T-helper 2 cell (primary cell): ENCODE results near the gene NHLH2.

Experiments used
- DNase-seq, 5 experiments: peaks; one replicate each; pipeline versions ENCODE4 v3.0.0 to v3.0.0-alpha.2; 2012 to 2022
- total RNA-seq, 2 donors: gene quantifications; one replicate each; lab custom pipeline; 2026; lab: John Stamatoyannopoulos, UW

Gene NHLH2
- 0 to 0.40 reads per million in 2 donors for total RNA-seq

GRCh38 chr1:115840605-115841460 lies at the start of gene NHLH2:
Gene NHLH2, minus strand, starts transcription at chr1:115841126. Its CDS starts 2,754 bp downstream, at chr1:115838372.
- no peak for DNase-seq

DNA sequence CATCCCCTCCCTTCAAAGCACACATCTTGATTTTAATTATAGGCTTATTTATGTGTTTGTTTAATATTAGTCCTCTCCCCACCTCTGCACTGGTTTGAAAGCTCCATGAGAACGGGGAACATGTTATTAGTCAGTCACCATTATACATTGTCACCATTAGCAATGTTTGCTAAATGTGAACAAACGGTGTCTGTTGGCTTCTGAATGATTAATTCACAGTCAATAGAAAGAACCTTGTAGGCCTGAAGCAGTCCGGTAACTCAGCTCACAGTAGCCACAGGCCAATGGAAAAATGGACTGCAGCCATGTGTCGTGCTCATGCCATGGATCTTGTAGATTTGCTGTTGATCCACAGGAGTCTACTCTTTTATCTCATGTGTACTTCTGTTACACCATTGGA lies 49.7 kb upstream of the NHLH2 start:
- no peak for DNase-seq

- no peak for DNase-seq
Measured at GRCh38 chr1:115888976-115889375, 48.0 kb upstream of the NHLH2 start.

DNA sequence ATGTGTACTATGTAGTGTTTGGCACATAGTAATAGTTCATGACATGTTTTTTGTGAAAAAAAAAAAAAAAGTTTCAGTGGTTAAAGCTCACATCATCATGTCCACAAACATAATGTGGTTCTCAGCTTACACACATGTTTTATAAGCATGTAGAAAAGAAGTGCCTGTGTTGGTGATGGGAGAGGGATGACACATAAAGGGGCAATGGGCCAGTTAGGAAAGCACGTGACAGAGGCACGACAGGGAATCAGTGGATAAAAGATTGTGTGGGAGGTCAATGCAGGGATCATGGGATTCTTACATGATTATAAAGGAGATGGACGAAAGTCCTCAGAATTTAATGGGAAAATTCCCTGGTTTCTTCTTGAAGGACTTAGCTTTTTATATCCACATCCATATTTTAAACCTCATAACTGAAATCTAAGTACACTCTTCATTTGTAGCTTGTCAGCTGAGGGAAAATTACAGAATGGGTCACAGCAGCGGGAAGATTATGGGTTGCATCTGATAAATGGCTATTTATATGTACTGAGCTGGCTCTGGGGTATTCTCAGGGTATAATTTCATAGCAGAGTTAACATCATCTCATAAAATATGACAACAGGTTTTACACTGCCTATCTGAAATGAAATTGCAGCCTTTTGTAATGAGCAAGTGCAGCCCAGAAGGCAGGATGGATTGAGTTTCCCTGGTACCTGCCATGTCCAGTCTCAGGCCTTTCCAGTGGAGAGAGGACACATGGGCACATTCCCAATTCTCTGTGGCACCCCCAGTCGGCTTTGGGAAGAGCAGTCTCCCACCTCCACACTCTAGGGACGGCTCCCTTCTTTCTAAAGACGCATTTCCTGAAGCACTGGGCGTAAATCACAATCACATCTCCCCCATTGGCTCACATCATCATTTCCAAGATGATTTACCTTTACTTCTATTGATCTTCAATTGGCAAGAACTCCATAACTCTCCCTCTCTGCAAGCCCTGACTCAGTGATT lies 42.3 kb upstream of the NHLH2 start:
- no peak for DNase-seq

DNA sequence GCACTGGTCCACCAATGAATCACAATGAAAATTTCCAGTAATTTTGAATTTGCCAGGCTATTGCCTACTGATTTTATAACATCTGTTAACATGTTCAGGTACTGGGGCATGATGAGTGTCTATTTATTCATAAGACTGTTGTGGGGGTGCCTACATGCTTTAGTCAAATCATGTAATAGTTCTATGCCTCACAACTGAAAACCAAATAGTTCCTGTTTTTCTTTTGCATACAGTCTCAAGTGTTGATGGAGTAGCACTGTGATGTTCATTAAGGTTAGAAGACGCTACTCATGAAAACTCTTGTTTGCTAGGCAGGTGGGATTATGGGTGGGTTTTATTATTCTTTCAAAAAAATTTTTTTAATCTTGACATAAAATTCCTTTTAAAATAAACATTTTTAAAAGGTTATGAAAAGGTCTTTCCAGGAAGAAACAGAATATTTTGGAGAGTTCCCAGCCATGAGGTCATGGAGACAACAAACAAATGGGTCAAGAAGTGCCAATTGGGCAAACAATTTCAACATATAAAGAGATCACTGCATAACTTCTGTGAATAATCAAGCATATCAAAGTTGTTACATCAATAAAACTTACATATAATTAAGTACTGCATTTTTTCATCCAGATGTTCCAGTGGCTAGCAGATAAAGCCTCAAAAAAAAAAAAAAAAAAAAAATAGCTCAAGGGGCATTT lies 40.2 kb upstream of the NHLH2 start:
- no peak for DNase-seq

DNA sequence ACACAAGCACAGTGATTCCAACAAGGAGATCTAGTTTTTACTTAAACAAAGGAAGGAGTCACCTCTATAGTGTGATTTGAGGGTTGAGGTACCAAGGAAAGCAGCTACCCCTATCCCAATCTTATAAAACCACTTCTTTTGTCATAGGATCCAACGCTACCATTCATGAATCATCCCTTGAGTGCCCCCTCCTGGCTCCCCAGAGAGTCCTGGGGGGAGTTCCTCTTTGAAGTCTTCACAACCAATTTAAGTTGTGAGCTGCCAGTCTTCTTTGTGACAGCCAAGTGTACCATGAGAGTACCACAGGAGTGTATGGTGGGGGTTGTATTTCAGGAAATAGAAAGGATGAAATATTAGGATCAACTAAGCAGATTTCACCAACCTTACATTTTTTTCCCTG lies 39.1 kb upstream of the NHLH2 start:
- DNase-seq, result no peak

DNA sequence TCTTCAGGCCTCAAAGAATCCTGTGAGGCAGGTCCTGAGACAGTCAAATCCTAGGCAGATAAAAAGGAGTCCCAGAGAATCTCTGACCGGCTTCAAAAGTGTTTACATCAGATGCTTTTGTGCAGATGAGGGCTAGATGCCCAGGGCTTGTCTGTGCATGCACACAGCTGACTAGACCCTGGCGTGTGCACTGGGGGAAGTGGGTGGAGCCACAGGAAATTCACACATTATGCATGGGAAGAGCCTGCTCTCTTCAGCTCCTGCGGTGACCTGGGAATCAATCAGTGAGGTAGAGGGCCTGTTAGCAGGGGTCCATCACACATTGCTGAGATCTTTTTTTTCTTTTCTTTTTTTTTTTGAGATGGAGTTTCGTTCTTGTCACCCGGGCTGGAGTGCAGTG lies 36.6 kb upstream of the NHLH2 start:
- no peak for DNase-seq

GRCh38 chr1:115874904-115875303 lies 34.0 kb upstream of the NHLH2 start:
- DNase-seq, result no peak

GRCh38 chr1:115874497-115874896 lies 33.6 kb upstream of the NHLH2 start:
- DNase-seq, result no peak

DNA sequence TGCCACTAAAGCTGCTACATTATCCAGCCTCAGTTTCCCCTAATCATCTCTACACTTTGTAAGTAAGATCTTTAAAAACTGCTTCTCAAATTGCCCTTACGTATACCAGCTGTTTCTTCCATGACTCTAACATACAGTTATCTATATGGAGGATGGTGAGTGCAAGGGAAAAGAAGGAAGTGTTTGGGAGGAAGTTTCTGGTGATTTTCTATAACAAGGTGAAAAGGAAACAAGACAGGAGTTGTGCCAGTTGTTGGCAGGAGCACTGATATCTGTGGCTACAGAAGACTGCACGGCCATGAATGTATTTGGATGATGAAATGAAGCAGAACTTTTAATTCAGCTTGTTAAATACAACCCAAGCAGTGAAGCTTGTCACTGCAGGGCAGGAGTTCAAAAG lies 32.3 kb upstream of the NHLH2 start:
- DNase-seq, result no peak

DNA sequence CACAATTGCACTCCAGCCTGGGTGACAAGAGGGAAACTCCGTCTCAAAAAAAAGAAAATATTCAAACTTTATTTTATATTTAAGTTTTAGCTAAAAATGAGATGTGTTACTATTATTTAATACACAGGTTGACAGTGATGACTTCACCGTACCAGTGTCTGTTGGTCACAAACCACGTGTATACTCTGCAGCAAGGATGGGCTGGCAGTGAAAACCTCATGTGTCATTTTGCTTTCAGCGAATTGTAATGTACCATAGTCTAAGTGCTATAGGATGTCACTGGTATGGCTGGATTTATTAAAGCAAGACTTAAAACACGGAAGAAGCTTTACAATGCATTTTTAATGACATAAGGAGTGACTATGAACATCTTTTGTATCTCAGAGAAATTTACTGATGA lies 28.1 kb upstream of the NHLH2 start:
- DNase-seq, result no peak

DNA sequence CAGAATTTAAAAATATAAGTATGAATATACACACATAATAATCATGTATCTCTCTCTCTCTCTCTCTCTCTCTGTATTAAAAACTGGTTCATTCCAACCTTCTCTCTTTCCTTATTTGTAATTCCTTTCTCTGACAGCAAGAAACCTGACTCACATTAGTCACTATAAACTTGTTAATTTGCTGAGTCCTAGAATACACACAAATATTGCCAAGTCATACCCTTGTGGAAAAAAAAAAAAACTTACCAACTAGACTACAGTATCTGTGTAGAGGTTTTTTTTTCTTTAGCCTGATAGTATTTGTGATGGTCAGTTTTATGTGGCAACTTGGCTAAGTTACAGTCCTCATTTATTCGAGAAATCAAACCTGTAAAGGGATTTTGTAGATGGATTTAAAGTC lies 26.3 kb upstream of the NHLH2 start:
- DNase-seq, result no peak

GRCh38 chr1:115865704-115866380 lies 24.9 kb upstream of the NHLH2 start:
- DNase-seq, result no peak

GRCh38 chr1:115862403-115862802 lies 21.5 kb upstream of the NHLH2 start:
- no peak for DNase-seq

GRCh38 chr1:115854005-115854404 lies 13.1 kb upstream of the NHLH2 start:
- DNase-seq, result no peak

- DNase-seq, result no peak
Measured at GRCh38 chr1:115850937-115851336, 10.0 kb upstream of the NHLH2 start.

DNA sequence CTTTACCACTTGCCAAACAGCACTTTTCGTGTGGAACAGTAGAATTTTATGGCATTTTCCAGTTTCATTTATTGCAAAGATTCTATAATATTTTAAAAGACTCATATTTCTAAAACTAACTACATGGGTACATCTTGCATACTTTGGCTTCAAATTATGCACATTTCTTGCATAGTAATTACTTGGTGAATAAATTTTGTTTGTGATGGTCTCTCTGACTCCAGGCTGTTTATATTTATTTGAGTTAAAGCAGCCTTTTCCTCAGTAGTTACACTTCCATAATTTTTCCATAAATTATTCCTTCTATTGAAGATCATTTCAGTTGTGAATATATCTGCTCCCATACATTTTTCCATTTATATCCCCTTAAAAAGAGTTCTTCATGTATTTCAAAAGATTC lies 6.9 kb upstream of the NHLH2 start:
- DNase-seq, result no peak

- no peak for DNase-seq
Measured at GRCh38 chr1:115842948-115843347, 2.0 kb upstream of the NHLH2 start.

DNA sequence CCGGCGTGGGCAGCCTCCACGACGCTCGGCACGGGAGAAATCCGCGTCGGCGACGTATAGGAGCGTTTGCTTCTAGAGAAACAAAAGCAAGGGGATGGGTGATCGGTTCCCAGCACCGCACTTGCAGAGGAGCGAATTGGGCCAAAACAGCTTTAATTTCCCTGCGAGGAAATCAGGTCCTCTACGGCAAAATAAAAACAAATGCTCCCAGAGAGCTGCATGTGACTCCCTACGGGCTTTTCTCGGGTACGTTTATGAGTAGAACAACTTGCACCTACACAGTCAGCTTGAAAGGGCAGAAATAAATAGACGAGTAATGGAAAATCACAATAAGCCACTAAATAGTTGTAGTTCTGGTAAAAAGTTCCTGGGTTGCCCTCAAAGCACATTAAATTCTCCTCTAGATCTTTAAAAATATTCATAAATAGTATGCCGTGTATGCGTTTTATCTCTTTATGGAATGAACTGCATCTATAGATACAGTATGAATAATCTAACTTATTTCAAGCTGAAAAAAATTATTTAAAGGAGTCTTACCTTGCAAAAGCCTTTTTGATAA lies 1.2 kb downstream of the NHLH2 start:
- DNase-seq, result no peak

DNA sequence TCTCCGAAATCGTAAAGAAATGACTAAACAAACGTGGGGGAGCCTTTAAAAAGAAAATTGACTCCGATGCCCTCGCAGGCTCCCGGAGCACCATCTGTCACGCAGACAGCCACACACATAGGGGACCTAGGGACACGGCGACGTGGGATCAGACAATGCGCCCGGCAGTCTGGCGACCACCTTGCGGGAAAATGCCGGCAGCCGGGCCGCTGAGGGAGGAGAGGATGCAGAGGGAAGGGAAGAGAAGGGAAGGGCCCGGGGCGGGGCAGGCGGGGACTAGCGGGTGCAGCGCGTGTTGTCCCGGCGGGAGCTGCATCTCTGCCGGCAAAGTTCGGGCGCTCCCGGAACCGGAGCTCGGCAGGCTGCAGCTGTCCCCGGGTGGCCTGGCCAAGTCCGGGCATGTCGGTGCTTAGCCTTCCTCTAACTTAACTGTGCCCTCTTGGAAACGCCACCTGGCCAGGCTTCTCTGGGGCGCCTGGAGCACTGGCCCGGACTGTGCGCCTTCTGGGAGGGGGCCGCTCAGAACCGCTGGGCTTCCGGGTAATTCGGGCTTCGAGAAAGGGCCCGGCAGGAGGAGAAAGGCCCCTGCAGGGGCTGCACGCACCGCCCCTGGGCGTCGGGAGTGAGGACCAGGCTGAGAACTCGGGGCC lies 1.8 kb downstream of the NHLH2 start:
- no peak for DNase-seq

DNA sequence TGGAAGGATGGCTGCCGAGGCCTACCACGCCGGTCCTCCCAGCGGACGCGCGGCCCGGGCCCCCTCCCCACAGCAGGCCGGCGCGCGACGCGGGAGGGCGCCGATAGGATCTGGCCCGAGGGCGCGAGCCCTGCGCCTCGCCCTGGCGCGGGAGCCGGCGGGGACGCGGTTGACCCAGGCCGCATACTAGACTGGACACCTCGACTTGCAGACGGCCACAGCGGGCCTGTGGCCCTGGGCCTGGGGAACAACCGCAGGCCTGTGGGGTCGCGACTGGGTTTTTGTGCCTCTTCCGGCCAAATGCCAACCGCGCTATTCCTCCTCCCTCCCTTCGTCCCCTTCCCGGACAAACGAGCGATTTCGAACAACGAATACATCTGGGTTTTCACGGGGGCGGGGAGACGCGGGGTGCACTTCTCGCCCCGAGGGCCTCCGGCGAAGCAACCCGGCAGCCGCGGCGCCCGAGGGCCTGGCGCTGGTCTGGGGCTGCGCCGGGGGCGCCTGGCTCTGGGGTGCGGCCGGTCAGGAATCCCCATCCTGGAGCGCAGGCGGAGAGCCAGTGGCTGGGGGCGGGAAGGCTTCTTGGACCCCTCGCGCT lies 2.4 kb downstream of the NHLH2 start:
- DNase-seq, result no peak
